Measurements from ENCODE around the gene LRRC71.
A peak's percentile ranks its signal among the peaks of the same experiment; 100 is the strongest.

Gene LRRC71

GRCh38 chr1:156920233-156921052 lies at the start of gene LRRC71:
Gene LRRC71, plus strand, starts transcription at chr1:156920632. Its CDS starts 172 bp downstream, at chr1:156920804.
- peak; percentile 75 for DNase-seq

DNA sequence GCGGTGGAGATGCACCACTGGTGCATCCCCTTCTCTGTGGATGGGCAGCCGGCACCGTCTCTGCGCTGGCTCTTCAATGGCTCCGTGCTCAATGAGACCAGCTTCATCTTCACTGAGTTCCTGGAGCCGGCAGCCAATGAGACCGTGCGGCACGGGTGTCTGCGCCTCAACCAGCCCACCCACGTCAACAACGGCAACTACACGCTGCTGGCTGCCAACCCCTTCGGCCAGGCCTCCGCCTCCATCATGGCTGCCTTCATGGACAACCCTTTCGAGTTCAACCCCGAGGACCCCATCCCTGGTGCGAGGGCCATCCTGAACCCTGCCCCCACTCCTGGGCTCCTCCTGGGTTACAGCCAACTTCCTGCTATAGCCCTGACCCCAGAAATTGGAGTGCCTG lies 46.8 kb upstream of the LRRC71 start:
- no peak for DNase-seq

GRCh38 chr1:156874142-156874541 lies 46.3 kb upstream of the LRRC71 start:
- DNase-seq: no peak

- DNase-seq: no peak
Measured at GRCh38 chr1:156874572-156875340, 45.7 kb upstream of the LRRC71 start.

DNA sequence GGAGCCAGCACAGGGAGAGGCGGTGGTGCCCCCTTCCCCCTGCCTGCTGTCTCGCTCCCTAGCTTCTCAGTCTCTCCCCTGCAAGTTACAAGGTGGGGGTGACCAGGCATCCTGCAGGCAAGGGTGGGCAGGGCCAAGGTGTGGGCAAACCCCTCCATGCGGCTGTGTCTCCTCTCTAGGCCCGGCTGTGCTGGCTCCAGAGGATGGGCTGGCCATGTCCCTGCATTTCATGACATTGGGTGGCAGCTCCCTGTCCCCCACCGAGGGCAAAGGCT lies 45.2 kb upstream of the LRRC71 start:
- DNase-seq: no peak

- DNase-seq: no peak
Measured at GRCh38 chr1:156876281-156876680, 44.2 kb upstream of the LRRC71 start.

- no peak for DNase-seq
Measured at GRCh38 chr1:156877433-156878170, 42.8 kb upstream of the LRRC71 start.

DNA sequence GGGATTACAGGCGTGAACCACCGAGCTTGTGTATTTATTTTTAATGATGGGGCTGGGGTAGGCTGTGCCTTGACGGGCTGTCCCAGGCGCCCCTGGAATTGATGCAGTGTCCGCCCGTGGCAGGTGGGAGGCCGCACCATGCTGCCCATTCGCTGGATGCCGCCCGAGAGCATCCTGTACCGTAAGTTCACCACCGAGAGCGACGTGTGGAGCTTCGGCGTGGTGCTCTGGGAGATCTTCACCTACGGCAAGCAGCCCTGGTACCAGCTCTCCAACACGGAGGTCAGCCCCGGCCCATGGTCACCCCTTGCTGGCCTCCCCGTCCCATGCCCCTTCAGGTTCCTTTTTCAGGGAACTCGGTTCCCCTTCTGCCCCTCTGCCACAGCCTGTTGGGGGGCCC lies 40.6 kb upstream of the LRRC71 start:
- DNase-seq: no peak

- no peak for DNase-seq
Measured at GRCh38 chr1:156880473-156880872, 40.0 kb upstream of the LRRC71 start.

DNA sequence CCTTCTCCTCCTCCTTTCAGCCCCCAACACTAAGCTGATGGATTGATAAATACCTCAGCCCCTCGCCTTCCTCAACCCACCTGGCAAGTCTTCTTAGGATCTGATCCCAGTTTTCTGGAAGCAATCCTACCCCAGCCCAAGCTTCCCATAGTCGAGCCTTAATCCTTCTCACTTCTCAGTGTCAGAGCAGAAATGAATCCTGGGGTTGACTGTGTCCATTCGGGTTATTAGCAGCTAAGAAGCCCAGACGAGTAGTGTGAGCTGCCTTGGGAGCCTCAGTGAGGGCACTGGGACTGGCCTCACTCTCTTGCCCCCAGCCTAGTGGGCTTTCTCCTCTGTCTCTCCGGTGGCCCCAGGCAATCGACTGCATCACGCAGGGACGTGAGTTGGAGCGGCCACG lies 39.3 kb upstream of the LRRC71 start:
- DNase-seq: no peak

DNA sequence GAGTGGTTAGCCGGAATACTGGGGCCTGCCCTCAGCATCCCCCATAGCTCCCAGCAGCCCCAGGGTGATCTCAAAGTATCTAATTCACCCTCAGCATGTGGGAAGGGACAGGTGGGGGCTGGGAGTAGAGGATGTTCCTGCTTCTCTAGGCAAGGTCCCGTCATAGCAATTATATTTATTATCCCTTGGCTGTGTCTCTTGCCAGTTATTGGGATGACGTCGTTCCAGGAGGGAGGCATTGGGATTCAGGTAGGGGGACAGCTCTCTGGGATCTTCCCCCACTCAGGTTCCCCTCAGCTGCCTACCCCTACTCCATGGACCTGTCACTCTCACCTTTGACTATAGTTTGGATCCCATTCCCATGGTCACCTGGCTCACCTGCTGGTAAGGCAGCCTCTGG lies 38.8 kb upstream of the LRRC71 start:
- DNase-seq: no peak

- no peak for DNase-seq
Measured at GRCh38 chr1:156882543-156882942, 37.9 kb upstream of the LRRC71 start.

DNA sequence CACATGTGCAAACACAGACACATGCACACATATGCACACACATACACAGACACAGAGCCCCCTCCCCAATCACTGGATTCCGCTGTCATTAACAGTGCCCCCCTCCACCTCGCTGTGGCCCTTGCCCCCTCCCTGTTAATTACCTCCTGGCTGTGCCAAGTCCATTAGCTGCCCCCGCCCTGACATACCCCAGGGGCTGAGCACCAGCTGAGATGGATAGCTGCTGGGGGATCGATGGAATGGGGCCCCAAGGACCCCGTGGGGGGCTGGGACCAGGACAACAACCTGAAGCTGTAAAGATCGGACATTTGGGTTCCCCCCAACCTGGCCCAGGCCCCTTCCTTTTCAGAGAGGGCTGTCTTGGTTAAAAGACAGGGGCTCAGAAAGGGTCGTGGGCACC lies 36.5 kb upstream of the LRRC71 start:
- DNase-seq: no peak

DNA sequence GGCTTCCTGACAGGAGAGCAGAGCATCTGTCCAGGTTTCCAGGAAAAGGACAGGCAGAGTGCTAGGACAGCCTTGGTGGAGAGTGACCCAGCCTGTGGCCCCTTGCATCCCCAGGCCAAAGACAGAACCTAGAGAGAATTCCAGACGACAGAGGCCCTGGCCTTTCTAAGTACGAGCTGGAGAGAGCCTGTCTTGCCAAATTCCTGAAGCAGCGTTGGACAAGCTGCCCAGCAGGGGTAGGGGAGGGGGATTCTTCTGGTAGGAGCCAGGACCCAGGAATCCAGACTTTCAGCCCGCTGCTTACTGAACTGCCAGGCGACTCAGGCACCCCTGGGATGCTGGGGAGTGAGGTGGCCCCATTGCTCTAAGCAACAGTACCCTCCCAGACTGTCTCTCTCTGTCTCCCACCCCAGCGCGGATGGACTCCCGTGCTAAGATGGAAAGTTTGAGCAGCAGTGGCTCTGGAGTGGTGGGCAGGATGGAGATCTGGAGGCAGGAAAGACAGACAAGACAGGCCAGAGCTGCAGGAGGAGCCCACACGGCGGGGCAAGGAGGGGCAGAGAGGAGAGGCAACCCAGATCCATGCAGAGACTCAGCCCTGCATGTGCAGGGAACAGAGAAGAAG lies 35.8 kb upstream of the LRRC71 start:
- no peak for DNase-seq

DNA sequence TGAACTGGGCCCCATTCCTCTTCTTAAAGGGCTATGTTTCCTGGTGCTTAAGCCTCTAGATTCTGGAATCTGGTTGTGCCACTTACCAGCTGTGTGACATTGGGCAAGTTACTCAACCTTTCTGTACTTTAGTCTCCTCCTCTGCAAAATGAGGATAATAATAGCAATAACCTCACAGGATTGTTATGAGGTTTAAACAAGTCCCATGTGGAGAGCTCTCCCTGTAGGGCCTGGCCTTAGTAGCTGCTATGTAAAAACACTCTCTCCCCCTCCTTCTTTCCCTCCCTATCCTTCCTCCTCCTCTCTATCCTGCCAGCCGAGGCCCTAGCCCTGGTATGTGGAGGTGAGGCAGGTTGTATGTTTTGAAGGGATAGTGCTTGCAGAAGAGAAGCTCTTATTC lies 35.1 kb upstream of the LRRC71 start:
- DNase-seq: no peak

GRCh38 chr1:156885880-156886355 lies 34.5 kb upstream of the LRRC71 start:
- no peak for DNase-seq

DNA sequence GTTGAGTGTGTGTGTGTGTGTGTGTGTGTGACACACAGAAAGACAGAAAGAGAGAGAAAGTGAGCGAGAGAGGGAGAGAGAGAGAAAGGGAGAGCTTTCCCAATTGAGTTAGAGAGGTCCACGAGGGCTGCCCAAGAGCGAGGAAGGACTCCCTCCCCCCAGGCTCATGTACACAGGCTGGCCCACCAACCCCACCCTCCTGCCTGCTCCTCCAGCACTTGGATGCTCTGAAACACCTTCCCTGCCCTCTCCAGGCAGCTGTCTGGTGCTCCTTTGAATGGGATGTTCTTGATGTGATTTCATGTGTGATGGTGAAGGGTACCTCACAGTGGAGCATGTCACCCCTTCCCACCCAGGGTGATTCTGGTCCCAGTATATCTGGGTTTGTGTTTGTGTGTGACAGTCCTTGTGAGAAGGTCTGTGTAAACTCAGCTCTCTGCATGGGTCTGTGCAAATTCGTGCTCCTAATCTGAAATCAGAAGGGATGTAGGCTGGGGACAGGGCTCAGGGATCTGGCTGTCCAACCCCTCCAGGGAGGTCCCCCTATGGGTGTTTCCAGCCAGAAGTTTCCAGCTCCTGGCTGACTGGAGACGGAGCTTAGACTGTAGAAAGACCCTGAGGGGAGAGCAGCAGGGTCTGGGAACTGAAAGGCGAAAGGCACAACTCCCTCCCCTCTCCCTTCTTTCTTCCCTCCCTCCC lies 33.7 kb upstream of the LRRC71 start:
- no peak for DNase-seq

- DNase-seq: no peak
Measured at GRCh38 chr1:156887317-156887716, 33.1 kb upstream of the LRRC71 start.

GRCh38 chr1:156887734-156888133 lies 32.7 kb upstream of the LRRC71 start:
- no peak for DNase-seq

- peak; percentile 50 for DNase-seq
Measured at GRCh38 chr1:156889802-156890580, 30.4 kb upstream of the LRRC71 start.

- peak; percentile 76 for DNase-seq
Measured at GRCh38 chr1:156892190-156893047, 28.0 kb upstream of the LRRC71 start.
